GM12892 (cell line): ENCODE results near the gene INHBC.
"Not testable (repeated sequence)": the region's sequence is repeated elsewhere in the genome, so short reads cannot be mapped to it uniquely, and the experiment has no call there.

Experiments used
- POLR2A ChIP-seq: IDR thresholded peaks from 2 replicates; pipeline ENCODE4 v1.6.1; 2011; ENCODE audit warnings: low read depth, low read length, control low read depth
- POLR2AphosphoS5 ChIP-seq: IDR thresholded peaks from 2 replicates; pipeline ENCODE4 v1.6.1; 2011; ENCODE audit warnings: low read depth, low read length, control low read depth

- not testable (repeated sequence) for TF ChIP-seq POLR2AphosphoS5, POLR2A
Observed at GRCh38 chr12:57414160-57414559, 20.4 kb upstream of the INHBC start.
